Gastroesophageal sphincter (tissue), 3 donors: ENCODE results near the gene PALD1.

ENCODE experiments used
- EP300 ChIP-seq: sonication (generic); formaldehyde crosslinking; IDR thresholded peaks from one replicate; pipeline ENCODE4 v1.6.1; 2017; ENCODE audit warnings: antibody characterized with exemption, mild to moderate bottlenecking
- POLR2A ChIP-seq, 2 donors: fragments of 450-650 bp; IDR thresholded peaks; one replicate each; pipeline ENCODE4 v1.6.1; 2017; ENCODE audit warnings: antibody characterized with exemption in 2 of 2, mild to moderate bottlenecking in 2 of 2, moderate library complexity in 1 of 2
- POLR2AphosphoS5 ChIP-seq: sonication (generic); formaldehyde crosslinking; IDR thresholded peaks from one replicate; pipeline ENCODE4 v1.6.1; 2017; ENCODE audit warnings: antibody characterized with exemption
- TF ChIP-seq, protein P1 (sequence below), 4 experiments: fragments of 200-600 bp in 2 of 4; fragments of 450-650 bp in 2 of 4; sonication (generic) in 1 of 4; IDR thresholded peaks; one replicate each; pipeline ENCODE4 v1.5.1; 2017 to 2019; ENCODE audit warnings: antibody characterized with exemption in 4 of 4, mild to moderate bottlenecking in 2 of 4, moderate library complexity in 2 of 4

DNA sequence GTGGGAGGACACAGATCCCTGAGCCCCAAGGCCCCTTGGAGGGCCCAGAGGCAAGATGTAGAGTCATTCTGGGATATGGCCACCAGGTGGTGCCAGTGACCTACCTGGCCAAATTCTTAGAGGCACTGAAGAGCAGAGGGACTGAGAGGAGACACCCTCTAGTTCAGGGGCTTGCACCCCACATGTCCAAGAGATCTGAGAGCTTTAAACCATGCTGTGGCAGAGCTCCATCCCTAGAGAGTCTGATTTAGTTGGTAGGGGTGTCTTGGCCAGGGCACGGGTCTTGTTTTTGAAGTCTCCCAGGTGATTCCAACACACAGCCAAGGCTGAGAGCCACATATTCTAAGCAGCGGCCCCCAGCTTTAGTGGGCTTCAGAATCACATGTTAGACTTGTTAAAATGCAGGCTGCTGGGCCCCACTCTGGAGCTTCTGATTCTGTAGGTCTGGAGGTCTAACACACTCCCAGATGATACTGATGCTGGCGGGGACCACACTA is 71.4 kb downstream of the PALD1 start:
- TF ChIP-seq, protein P1, sequence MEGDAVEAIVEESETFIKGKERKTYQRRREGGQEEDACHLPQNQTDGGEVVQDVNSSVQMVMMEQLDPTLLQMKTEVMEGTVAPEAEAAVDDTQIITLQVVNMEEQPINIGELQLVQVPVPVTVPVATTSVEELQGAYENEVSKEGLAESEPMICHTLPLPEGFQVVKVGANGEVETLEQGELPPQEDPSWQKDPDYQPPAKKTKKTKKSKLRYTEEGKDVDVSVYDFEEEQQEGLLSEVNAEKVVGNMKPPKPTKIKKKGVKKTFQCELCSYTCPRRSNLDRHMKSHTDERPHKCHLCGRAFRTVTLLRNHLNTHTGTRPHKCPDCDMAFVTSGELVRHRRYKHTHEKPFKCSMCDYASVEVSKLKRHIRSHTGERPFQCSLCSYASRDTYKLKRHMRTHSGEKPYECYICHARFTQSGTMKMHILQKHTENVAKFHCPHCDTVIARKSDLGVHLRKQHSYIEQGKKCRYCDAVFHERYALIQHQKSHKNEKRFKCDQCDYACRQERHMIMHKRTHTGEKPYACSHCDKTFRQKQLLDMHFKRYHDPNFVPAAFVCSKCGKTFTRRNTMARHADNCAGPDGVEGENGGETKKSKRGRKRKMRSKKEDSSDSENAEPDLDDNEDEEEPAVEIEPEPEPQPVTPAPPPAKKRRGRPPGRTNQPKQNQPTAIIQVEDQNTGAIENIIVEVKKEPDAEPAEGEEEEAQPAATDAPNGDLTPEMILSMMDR (IDR thresholded peaks at IDR 0.05) = peak in 3 of 4 experiments; percentile 89 to 94 (median 91)
- no peak for TF ChIP-seq POLR2AphosphoS5
- TF ChIP-seq EP300 = no peak
- no peak for TF ChIP-seq POLR2A (IDR thresholded peaks at IDR 0.05)
